Activated T-helper 9 cell treated with anti-CD3 and anti-CD28 coated beads, Interleukin-2, amount 50 U/mL, for 16 hours (primary cell): Measurements from ENCODE around the gene HEATR3.

ENCODE experiments used
- DNase-seq: peaks from one replicate; pipeline ENCODE4 v3.0.0-alpha.2; 2020; ENCODE audit warnings: low read depth

The HEATR3 gene

DNA sequence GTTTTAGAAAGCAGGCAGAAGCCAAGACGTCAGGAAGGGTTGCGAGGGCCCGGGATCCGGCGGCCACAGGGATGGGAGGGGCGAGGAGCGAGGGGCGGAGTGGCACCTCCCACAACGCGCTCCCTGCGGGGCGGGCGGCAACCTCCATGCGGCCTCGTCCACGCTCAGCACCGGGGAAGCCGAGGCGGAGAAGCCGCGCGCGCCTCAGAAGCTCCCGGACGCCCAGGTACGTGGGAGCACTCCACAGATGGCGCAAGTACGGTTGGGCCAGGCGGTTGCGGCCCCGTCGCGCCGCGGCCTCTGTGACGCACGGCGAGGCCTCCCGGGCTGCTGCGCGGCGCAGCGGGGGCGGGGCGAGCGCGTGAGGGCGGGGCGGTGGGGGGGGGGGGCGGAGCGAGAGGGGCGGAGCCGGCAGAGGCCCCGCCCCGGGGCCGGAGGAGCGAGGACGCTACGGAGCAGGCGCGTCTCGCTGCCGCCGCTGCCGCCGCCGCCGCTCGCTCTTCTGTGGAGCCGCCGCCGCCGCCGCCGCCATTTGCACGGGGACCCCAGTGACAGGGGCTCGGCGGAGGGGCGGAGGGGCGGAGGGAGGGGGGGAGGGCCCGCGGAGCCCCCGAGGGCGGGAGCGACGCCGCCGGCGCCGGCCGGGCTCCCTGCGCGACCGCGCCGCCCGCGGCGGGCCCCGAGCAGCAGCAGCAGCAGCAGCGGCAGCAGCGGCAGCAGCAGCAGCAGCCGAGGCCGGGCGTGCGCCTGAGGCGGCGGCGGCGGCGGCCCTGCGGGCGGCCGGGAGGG, 87.2 kb downstream of the HEATR3 start, which contains the start of gene TENT4B:
Gene TENT4B, plus strand, starts transcription at position 500 of the 789 bp plus-strand sequence. CDS start 316 bp downstream, outside the sequence.
- DNase-seq, result peak; percentile 80

DNA sequence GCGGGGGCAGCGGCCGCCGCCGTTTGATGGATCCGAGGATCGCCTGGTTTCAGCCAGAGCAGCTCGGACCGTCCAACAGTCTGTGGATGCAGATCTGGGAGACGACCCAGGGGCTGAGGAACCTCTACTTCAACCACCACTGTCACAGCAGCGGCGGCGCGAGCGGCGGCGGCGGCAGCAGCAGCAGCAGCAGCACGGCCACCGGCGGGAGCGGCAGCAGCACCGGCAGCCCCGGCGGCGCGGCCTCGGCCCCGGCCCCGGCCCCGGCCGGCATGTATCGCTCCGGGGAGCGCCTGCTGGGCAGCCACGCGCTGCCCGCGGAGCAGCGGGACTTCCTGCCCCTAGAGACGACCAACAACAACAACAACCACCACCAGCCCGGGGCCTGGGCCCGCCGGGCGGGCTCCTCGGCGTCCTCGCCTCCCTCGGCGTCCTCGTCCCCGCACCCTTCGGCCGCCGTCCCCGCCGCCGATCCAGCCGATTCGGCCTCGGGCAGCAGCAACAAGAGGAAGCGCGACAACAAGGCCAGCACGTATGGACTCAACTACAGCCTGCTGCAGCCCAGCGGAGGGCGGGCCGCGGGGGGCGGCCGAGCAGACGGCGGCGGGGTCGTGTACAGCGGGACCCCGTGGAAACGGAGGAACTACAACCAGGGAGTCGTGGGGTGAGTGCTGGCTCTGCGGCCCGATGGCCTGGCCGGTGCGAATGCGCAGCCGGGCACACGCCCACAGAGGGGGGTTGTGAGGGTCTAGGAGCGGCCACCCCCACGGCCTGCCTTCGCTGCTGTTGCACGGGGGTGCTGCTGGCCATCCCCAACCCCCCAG, 88.0 kb downstream of the HEATR3 start:
- DNase-seq, result peak; percentile 12

DNA sequence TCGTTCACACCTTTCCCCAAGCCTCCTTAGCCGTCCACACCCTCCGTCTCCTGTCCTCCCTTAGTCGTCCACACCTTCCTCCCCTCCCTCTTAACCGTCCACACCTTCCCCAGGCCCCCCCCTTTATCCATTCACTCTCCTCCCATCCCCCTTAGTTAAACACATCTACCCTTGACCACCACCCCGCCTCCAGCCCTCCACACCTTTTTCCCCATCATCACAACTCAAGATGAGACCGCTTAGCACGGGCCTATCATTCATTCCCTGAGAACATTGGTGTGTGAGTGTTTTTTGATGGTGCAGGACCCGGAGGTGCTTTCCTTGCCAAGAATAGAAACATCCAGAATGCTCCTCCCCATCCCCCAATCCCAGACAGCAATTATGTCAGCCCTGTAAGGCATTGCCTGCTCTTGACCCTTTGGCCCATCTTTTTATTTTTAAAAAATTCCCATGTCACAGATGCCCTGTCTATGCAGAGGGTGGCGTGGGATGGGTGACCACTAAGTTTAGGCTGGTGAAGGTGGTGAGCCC, 88.7 kb downstream of the HEATR3 start:
- DNase-seq, result no peak

DNA sequence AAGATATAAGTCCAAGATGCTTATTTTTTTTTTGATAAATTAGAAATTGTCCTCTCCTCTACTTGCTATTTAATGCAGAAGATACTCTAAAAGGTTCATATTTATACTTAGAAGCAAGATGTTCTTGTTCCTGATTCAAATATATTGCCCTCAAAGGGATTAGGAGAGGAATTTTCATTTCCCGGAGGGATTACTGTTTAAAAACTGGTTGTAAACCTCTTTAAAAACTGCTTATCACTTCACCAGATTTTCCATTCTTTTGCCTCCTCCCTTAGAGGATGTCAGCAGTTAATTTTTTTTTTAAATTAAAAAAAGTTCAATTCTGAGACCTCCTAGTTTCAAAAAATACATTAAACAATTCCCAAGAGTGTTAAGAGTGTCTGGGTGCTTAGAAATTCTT, 90.2 kb downstream of the HEATR3 start:
- no peak for DNase-seq
